CD14-positive monocyte (primary cell): ENCODE measurements around the gene CDH4. TPM values are rescaled to one million over a fixed set of nuclear protein-coding genes. Genes with fewer than 3 reads are reported as not detected.

ENCODE experiments used
- DNase-seq, 3 donors: peaks; one replicate each; pipeline ENCODE4 v3.0.0-alpha.2; 2011 to 2022
- H2AFZ ChIP-seq: 2 replicates; pipeline ENCODE4 v1.6.0; 2012; ENCODE audit warnings: mild to moderate bottlenecking, low read depth, low read length, inconsistent platforms; ENCODE audit not compliant: insufficient read depth, poor library complexity, severe bottlenecking
- H3K27ac ChIP-seq, 2 donors: 1 replicate in 1 of 2; 2 replicates in 1 of 2; pipeline ENCODE4 v1.5.1; 2012 to 2013; ENCODE audit warnings: low read length in 2 of 2, control low read depth in 1 of 2, inconsistent platforms in 1 of 2, low read depth in 1 of 2, mild to moderate bottlenecking in 1 of 2
- H3K27me3 ChIP-seq, 2 donors: one replicate each; pipeline versions ENCODE4 v1.6.0 to v1.6.1; 2011 to 2013; ENCODE audit warnings: low read length in 2 of 2; ENCODE audit not compliant: control insufficient read depth in 2 of 2, insufficient read depth in 2 of 2
- H3K36me3 ChIP-seq, 2 donors: replicated peaks in 1 of 2; 1 replicate in 1 of 2; 2 replicates in 1 of 2; pipeline versions ENCODE4 v1.5.1 to v1.6.1; 2012 to 2013; ENCODE audit warnings: low read length in 2 of 2, control low read depth in 1 of 2, inconsistent platforms in 1 of 2, mild to moderate bottlenecking in 1 of 2; ENCODE audit not compliant: insufficient read depth in 2 of 2, control insufficient read depth in 1 of 2
- H3K4me1 ChIP-seq, 2 donors: 1 replicate in 1 of 2; 2 replicates in 1 of 2; pipeline versions ENCODE4 v1.5.1 to v1.6.1; 2012 to 2013; ENCODE audit warnings: low read length in 2 of 2, control low read depth in 1 of 2, inconsistent platforms in 1 of 2, mild to moderate bottlenecking in 1 of 2, moderate library complexity in 1 of 2; ENCODE audit not compliant: insufficient read depth in 2 of 2, control insufficient read depth in 1 of 2
- H3K4me2 ChIP-seq: replicated peaks from 2 replicates; pipeline ENCODE3; 2012; ENCODE audit warnings: low read length, moderate library complexity, mild to moderate bottlenecking; ENCODE audit not compliant: poor library complexity, severe bottlenecking; ENCODE audit errors: extremely low read depth
- H3K4me3 ChIP-seq, 3 experiments: fragments of 200-600 bp in 1 of 3; sonication (generic) in 1 of 3; replicated peaks in 1 of 3; 1 replicate in 2 of 3; 2 replicates in 1 of 3; pipeline ENCODE4 v1.5.1; 2011 to 2013; ENCODE audit warnings: low read length in 3 of 3, mild to moderate bottlenecking in 3 of 3, control low read depth in 2 of 3, low read depth in 2 of 3, inconsistent platforms in 1 of 3, moderate library complexity in 1 of 3
- H3K79me2 ChIP-seq: 2 replicates; pipeline ENCODE4 v1.6.0; 2012; ENCODE audit warnings: mild to moderate bottlenecking, control low read depth, inconsistent platforms, low read length, moderate library complexity; ENCODE audit not compliant: insufficient read depth
- H3K9ac ChIP-seq: 2 replicates; pipeline ENCODE4 v1.6.0; 2017; ENCODE audit warnings: low read length, mild to moderate bottlenecking; ENCODE audit not compliant: insufficient read depth, poor library complexity, severe bottlenecking
- H3K9me3 ChIP-seq, 2 donors: replicated peaks in 1 of 2; 1 replicate in 1 of 2; 2 replicates in 1 of 2; pipeline versions ENCODE4 v1.5.1 to v1.6.1; 2012 to 2013; ENCODE audit warnings: low read length in 2 of 2, control low read depth in 1 of 2; ENCODE audit not compliant: control insufficient read depth in 1 of 2, insufficient read depth in 1 of 2
- H4K20me1 ChIP-seq: 2 replicates; pipeline ENCODE4 v1.6.0; 2012; ENCODE audit warnings: mild to moderate bottlenecking, low read length, control low read depth, moderate library complexity; ENCODE audit not compliant: insufficient read depth
- H3K27ac Mint-ChIP-seq, 7 donors: one replicate each; pipeline ENCODE4 v1.8.0; 2020; ENCODE audit warnings: mild to moderate bottlenecking in 7 of 7, mixed read lengths in 7 of 7, moderate library complexity in 6 of 7, inconsistent platforms in 2 of 7
- H3K27me3 Mint-ChIP-seq, 3 donors: one replicate each; pipeline ENCODE4 v1.8.0; 2021 to 2022; ENCODE audit warnings: low read depth in 3 of 3, mild to moderate bottlenecking in 3 of 3, mixed read lengths in 3 of 3, moderate library complexity in 3 of 3, inconsistent platforms in 1 of 3
- H3K36me3 Mint-ChIP-seq, 2 donors: one replicate each; pipeline ENCODE4 v1.8.0; 2020; ENCODE audit warnings: mixed read lengths in 2 of 2, inconsistent platforms in 1 of 2, mild to moderate bottlenecking in 1 of 2
- H3K4me1 Mint-ChIP-seq: one replicate; pipeline ENCODE4 v1.8.0; 2020; ENCODE audit warnings: mild to moderate bottlenecking, mixed read lengths
- H3K4me3 Mint-ChIP-seq, 2 donors: one replicate each; pipeline ENCODE4 v1.8.0; 2020; ENCODE audit warnings: mild to moderate bottlenecking in 2 of 2, mixed read lengths in 2 of 2, moderate library complexity in 1 of 2
- H3K9me3 Mint-ChIP-seq, 7 donors: one replicate each; pipeline ENCODE4 v1.8.0; 2020 to 2022; ENCODE audit warnings: mixed read lengths in 7 of 7, mild to moderate bottlenecking in 6 of 7, moderate library complexity in 6 of 7, inconsistent platforms in 2 of 7
- WGBS: methylation state at CpG from one replicate; pipeline ENCODE4 v1.1.5; 2013; ENCODE audit warnings: missing lambda C conversion rate; ENCODE audit not compliant: insufficient coverage; 5-methylcytosine and 5-hydroxymethylcytosine counted together
- intact Hi-C, 2 donors: fragments of 100-400 bp; cut with micrococcal nuclease; formaldehyde crosslinking; loops; one replicate each; pipeline versions ENCODE4 v1.15.0 to v1.15.1; 2023
- polyA plus RNA-seq, 3 donors: library from polyadenylated mRNA; depleted of rRNA in 1 of 3; unstranded in 2 of 3; stranded (reverse) in 1 of 3; fragments of 300-500 nt in 2 of 3; fragments of >200 nt in 1 of 3; fragmentation: Illumina TruSeq in 2 of 3; gene quantifications; 1 replicate in 2 of 3; 2 replicates in 1 of 3; pipeline ENCODE4 v1.2.3, GENCODE V29; 2012 to 2021
- TF ChIP-seq, protein P1 (sequence below): fragments of 200-600 bp; IDR thresholded peaks from one replicate; pipeline ENCODE4 v1.8.0; 2022; ENCODE audit warnings: antibody characterized with exemption, mild to moderate bottlenecking

CDH4 gene
- polyA plus RNA-seq, 3 donors = not detected

DNA sequence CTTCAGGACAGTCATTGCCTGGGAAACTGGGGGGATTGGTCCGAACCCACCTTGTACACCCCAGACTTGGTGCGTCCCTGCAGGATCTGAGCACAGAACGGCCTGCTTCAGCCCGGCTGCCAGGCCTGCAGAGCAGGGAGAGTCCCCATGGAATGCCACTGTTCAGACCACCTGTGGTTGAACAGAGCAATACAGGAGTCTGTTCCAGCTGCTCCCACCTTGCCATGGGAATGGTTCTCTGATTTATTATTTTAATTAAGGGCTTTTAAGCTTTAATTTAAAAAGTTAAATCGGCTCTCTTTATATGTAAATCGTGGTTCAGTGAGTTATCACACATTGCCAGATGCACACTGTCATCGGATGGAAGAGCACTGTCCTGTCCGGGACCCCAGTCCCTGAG lies 310.4 kb downstream of the CDH4 start:
- WGBS = 86% methylated on average over 8 of the region's 8 CpGs
- H3K9me3 ChIP-seq = peaks cover 0 to 96% of the 10 kb centered on the region in 2 donors
- no peak overlapping the region for H2AFZ ChIP-seq
- H3K9ac ChIP-seq = no peak overlapping the region
- H3K27me3 Mint-ChIP-seq = peaks cover 0 to 5% (median 1%) of the 10 kb centered on the region in 3 donors
- no peaks in the 10 kb centered on the region for H3K27me3 ChIP-seq
- H3K4me3 Mint-ChIP-seq = no peak overlapping the region
- no peaks in the 10 kb centered on the region for H3K79me2 ChIP-seq
- DNase-seq = no peak
- no peak overlapping the region for H3K27ac ChIP-seq
- intact Hi-C loops = no loop called here
- H4K20me1 ChIP-seq = no peaks in the 10 kb centered on the region
- H3K4me2 ChIP-seq = no peak overlapping the region
- TF ChIP-seq, protein P1, sequence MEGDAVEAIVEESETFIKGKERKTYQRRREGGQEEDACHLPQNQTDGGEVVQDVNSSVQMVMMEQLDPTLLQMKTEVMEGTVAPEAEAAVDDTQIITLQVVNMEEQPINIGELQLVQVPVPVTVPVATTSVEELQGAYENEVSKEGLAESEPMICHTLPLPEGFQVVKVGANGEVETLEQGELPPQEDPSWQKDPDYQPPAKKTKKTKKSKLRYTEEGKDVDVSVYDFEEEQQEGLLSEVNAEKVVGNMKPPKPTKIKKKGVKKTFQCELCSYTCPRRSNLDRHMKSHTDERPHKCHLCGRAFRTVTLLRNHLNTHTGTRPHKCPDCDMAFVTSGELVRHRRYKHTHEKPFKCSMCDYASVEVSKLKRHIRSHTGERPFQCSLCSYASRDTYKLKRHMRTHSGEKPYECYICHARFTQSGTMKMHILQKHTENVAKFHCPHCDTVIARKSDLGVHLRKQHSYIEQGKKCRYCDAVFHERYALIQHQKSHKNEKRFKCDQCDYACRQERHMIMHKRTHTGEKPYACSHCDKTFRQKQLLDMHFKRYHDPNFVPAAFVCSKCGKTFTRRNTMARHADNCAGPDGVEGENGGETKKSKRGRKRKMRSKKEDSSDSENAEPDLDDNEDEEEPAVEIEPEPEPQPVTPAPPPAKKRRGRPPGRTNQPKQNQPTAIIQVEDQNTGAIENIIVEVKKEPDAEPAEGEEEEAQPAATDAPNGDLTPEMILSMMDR = no peak
- no peaks in the 10 kb centered on the region for H3K4me1 Mint-ChIP-seq
- no peak overlapping the region for H3K27ac Mint-ChIP-seq
- no peak overlapping the region for H3K4me3 ChIP-seq
- peaks cover 0 to 62% (median 47%) of the 10 kb centered on the region in 7 donors for H3K9me3 Mint-ChIP-seq
- H3K36me3 ChIP-seq = no peaks in the 10 kb centered on the region
- no peaks in the 10 kb centered on the region for H3K4me1 ChIP-seq
- H3K36me3 Mint-ChIP-seq = no peaks in the 10 kb centered on the region

DNA sequence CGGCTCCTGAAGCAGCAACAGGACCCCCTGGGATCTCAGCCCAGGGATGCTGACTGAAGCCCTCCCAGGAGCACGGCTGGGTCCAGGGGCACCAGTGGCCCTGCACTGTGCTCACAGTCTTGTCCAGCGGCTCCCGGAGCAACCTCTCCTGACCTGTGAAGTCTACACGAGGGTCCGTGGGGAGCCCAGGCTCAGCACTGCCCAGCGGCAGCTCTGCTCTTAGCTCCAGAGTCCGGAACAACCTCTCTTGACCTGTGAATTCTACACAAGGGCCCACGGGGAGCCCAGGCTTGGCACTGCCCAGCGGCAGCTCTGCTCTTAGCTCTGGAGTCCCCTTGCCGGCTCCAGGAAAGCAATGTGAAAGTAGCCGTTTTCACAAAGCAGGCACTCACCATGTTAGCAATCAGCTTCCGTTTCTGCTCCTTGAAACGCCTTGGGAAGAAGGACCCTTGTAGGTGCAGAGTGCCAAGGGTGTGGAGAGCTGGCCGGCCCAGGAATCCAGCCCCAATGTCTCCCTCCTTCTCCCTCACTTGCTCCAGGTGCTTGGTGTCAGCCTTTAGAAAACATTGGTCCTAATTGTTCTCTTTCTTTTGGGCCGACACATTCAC lies 310.9 kb downstream of the CDH4 start:
- Mint-ChIP-seq H3K9me3 (peaks cover 0 to 61% (median 47%) of the 10 kb centered on the region in 7 donors), H3K27me3 (peaks cover 0 to 5% (median 1%) of the 10 kb centered on the region in 3 donors), H3K4me3 (no peak overlapping the region), H3K4me1 (no peaks in the 10 kb centered on the region), H3K27ac (no peak overlapping the region), H3K36me3 (no peaks in the 10 kb centered on the region)
- Histone ChIP-seq H3K4me1 (no peaks in the 10 kb centered on the region), H3K9me3 (peaks cover 0 to 98% of the 10 kb centered on the region in 2 donors), H3K9ac (no peak overlapping the region), H3K27me3 (no peaks in the 10 kb centered on the region), H3K27ac (no peak overlapping the region), H4K20me1 (no peaks in the 10 kb centered on the region), H3K36me3 (no peaks in the 10 kb centered on the region), H3K4me3 (no peak overlapping the region), H3K79me2 (no peaks in the 10 kb centered on the region), H2AFZ (no peak overlapping the region), H3K4me2 (no peak overlapping the region)
- no peak for DNase-seq
- intact Hi-C loops = no loop called here
- WGBS = 78% methylated on average over 15 of the region's 16 CpGs
- TF ChIP-seq, protein P1 = no peak
